ENCODE results near the gene SASH1. TPM values are rescaled to one million over a fixed set of nuclear protein-coding genes. Genes with fewer than 3 reads are reported as not detected.

SASH1 gene
- total RNA-seq, 2 donors from 2014 or later, result 14.9 to 16.4 TPM

GRCh38 chr6:148470606-148471465 is 128.2 kb downstream of the SASH1 start:
- H3K9me3 ChIP-seq, result no peaks in the 10 kb centered on the region
- no peak overlapping the region for H3K4me3 ChIP-seq
- H3K9ac ChIP-seq (ENCODE audit: low read depth in 2 of 2, low read length in 2 of 2), result no peak overlapping the region
- DNase-seq, result no peak
- TF ChIP-seq CTCF (IDR thresholded peaks at IDR 0.05), result no peak
- no peaks in the 10 kb centered on the region for H3K36me3 ChIP-seq
- H3K27ac ChIP-seq, result no peak overlapping the region
- H3K27me3 ChIP-seq, result no peaks in the 10 kb centered on the region
- intact Hi-C loops (cut with DNase I), result no loop called here
- H3K4me1 ChIP-seq, result no peaks in the 10 kb centered on the region

GRCh38 chr6:148471624-148472159 is 129.1 kb downstream of the SASH1 start:
- no peak overlapping the region for H3K4me3 ChIP-seq
- no peaks in the 10 kb centered on the region for H3K9me3 ChIP-seq
- intact Hi-C loops (cut with DNase I), result no loop called here
- no peaks in the 10 kb centered on the region for H3K27me3 ChIP-seq
- H3K27ac ChIP-seq, result no peak overlapping the region
- H3K9ac ChIP-seq (ENCODE audit: low read depth in 2 of 2, low read length in 2 of 2), result no peak overlapping the region
- no peaks in the 10 kb centered on the region for H3K4me1 ChIP-seq
- no peaks in the 10 kb centered on the region for H3K36me3 ChIP-seq
- DNase-seq, result no peak
- no peak for TF ChIP-seq CTCF (IDR thresholded peaks at IDR 0.05)

GRCh38 chr6:148472171-148473105 is 129.8 kb downstream of the SASH1 start:
- DNase-seq, result no peak
- no peaks in the 10 kb centered on the region for H3K4me1 ChIP-seq
- intact Hi-C loops (cut with DNase I), result no loop called here
- H3K27ac ChIP-seq, result no peak overlapping the region
- H3K9me3 ChIP-seq, result no peaks in the 10 kb centered on the region
- no peak overlapping the region for H3K4me3 ChIP-seq
- H3K9ac ChIP-seq (ENCODE audit: low read depth in 2 of 2, low read length in 2 of 2), result no peak overlapping the region
- no peak for TF ChIP-seq CTCF (IDR thresholded peaks at IDR 0.05)
- H3K27me3 ChIP-seq, result no peaks in the 10 kb centered on the region
- no peaks in the 10 kb centered on the region for H3K36me3 ChIP-seq

GRCh38 chr6:148479497-148479896 is 136.9 kb downstream of the SASH1 start:
- no peak for DNase-seq

More at GRCh38 chr6:148479497-148479896, 136.9 kb downstream of the SASH1 start:
- Histone ChIP-seq H3K36me3 (no peaks in the 10 kb centered on the region), H3K27me3 (no peaks in the 10 kb centered on the region), H3K4me1 (no peaks in the 10 kb centered on the region), H3K27ac (no peak overlapping the region), H3K9me3 (no peaks in the 10 kb centered on the region), H3K9ac (ENCODE audit: low read depth in 2 of 2, low read length in 2 of 2) (no peak overlapping the region), H3K4me3 (no peak overlapping the region)
- TF ChIP-seq CTCF (IDR thresholded peaks at IDR 0.05), result no peak
- intact Hi-C loops (cut with DNase I), result no loop called here
